ENCODE results near the gene CWC25.
"Not testable (repeated sequence)": the region's sequence is repeated elsewhere in the genome, so short reads cannot be mapped to it uniquely, and the experiment has no call there.

The CWC25 gene

GRCh38 chr17:38799501-38800236 lies 25.5 kb downstream of the CWC25 start, which contains the start of gene PIP4K2B:
Gene PIP4K2B (minus strand): TSS chr17:38799556. CDS start chr17:38799424, 132 bp downstream.
- peaks cover 13% of the 10 kb centered on the region for H3K36me3 Mint-ChIP-seq
- no peaks in the 10 kb centered on the region for H3K9me3 Mint-ChIP-seq
- H3K4me1 Mint-ChIP-seq, result peaks cover 44% of the 10 kb centered on the region
- H3K4me3 Mint-ChIP-seq, result peak within 1 kb of the TSS; percentile 93
- peak within 1 kb of the TSS; percentile 93 for H3K27ac Mint-ChIP-seq
- no peaks in the 10 kb centered on the region for H3K27me3 Mint-ChIP-seq

- H3K27me3 Mint-ChIP-seq, result no peaks in the 10 kb centered on the region
- peak overlapping the region; percentile 93 for H3K27ac Mint-ChIP-seq
- peaks cover 52% of the 10 kb centered on the region for H3K4me1 Mint-ChIP-seq
- peak overlapping the region; percentile 93 for H3K4me3 Mint-ChIP-seq
- peaks cover 9% of the 10 kb centered on the region for H3K36me3 Mint-ChIP-seq
- H3K9me3 Mint-ChIP-seq, result no peaks in the 10 kb centered on the region
Measured at GRCh38 chr17:38798614-38799500, 26.3 kb downstream of the CWC25 start.

- Mint-ChIP-seq H3K4me3 (peak overlapping the region; percentile 93), H3K4me1 (peaks cover 55% of the 10 kb centered on the region), H3K27me3 (no peaks in the 10 kb centered on the region), H3K27ac (peak overlapping the region; percentile 93), H3K9me3 (no peaks in the 10 kb centered on the region), H3K36me3 (peaks cover 8% of the 10 kb centered on the region)
Measured at GRCh38 chr17:38797828-38798227, 27.3 kb downstream of the CWC25 start.

GRCh38 chr17:38797158-38797490 lies 28.0 kb downstream of the CWC25 start:
- H3K4me1 Mint-ChIP-seq, result peaks cover 60% of the 10 kb centered on the region

GRCh38 chr17:38796451-38797157 lies 28.5 kb downstream of the CWC25 start:
- Mint-ChIP-seq H3K27me3 (no peaks in the 10 kb centered on the region), H3K36me3 (peaks cover 6% of the 10 kb centered on the region), H3K9me3 (no peaks in the 10 kb centered on the region), H3K4me1 (peaks cover 60% of the 10 kb centered on the region), H3K27ac (peak overlapping the region; percentile 16), H3K4me3 (peak overlapping the region; percentile 93)

More at GRCh38 chr17:38797158-38797490, 28.0 kb downstream of the CWC25 start:
- H3K27me3 Mint-ChIP-seq, result no peaks in the 10 kb centered on the region
- no peaks in the 10 kb centered on the region for H3K9me3 Mint-ChIP-seq
- peaks cover 6% of the 10 kb centered on the region for H3K36me3 Mint-ChIP-seq
- peak overlapping the region; percentile 16 for H3K27ac Mint-ChIP-seq
- H3K4me3 Mint-ChIP-seq, result peak overlapping the region; percentile 93

- no peaks in the 10 kb centered on the region for H3K36me3 Mint-ChIP-seq
- peaks cover 60% of the 10 kb centered on the region for H3K4me1 Mint-ChIP-seq
- no peaks in the 10 kb centered on the region for H3K9me3 Mint-ChIP-seq
- H3K27me3 Mint-ChIP-seq, result no peaks in the 10 kb centered on the region
- H3K27ac Mint-ChIP-seq, result no peak overlapping the region
- H3K4me3 Mint-ChIP-seq, result no peak overlapping the region
Measured at GRCh38 chr17:38794221-38794620, 30.9 kb downstream of the CWC25 start.

- Mint-ChIP-seq H3K36me3 (no peaks in the 10 kb centered on the region), H3K4me1 (peaks cover 40% of the 10 kb centered on the region), H3K27ac (no peak overlapping the region), H3K9me3 (no peaks in the 10 kb centered on the region), H3K27me3 (no peaks in the 10 kb centered on the region), H3K4me3 (no peak overlapping the region)
Measured at GRCh38 chr17:38791162-38791561, 34.0 kb downstream of the CWC25 start.

- H3K36me3 Mint-ChIP-seq, H3K9me3 Mint-ChIP-seq, H3K27me3 Mint-ChIP-seq, H3K4me3 Mint-ChIP-seq: not testable (repeated sequence)
- peak overlapping the region; percentile 41 for H3K27ac Mint-ChIP-seq
- H3K4me1 Mint-ChIP-seq, result peaks cover 31% of the 10 kb centered on the region
Measured at GRCh38 chr17:38790148-38790707, 34.9 kb downstream of the CWC25 start.

- Mint-ChIP-seq H3K36me3 (peaks cover 2% of the 10 kb centered on the region), H3K9me3 (no peaks in the 10 kb centered on the region), H3K4me3 (no peak overlapping the region), H3K27ac (no peak overlapping the region), H3K27me3 (no peaks in the 10 kb centered on the region), H3K4me1 (peaks cover 23% of the 10 kb centered on the region)
Measured at GRCh38 chr17:38789185-38789584, 35.9 kb downstream of the CWC25 start.

GRCh38 chr17:38787999-38788398 lies 37.1 kb downstream of the CWC25 start:
- H3K4me3 Mint-ChIP-seq, H3K27me3 Mint-ChIP-seq, H3K36me3 Mint-ChIP-seq, H3K27ac Mint-ChIP-seq, H3K9me3 Mint-ChIP-seq: not testable (repeated sequence)
- H3K4me1 Mint-ChIP-seq, result peaks cover 17% of the 10 kb centered on the region

GRCh38 chr17:38786372-38786771 lies 38.7 kb downstream of the CWC25 start:
- H3K27me3 Mint-ChIP-seq, result no peaks in the 10 kb centered on the region
- H3K36me3 Mint-ChIP-seq, result peaks cover 4% of the 10 kb centered on the region

GRCh38 chr17:38783227-38783626 lies 41.9 kb downstream of the CWC25 start:
- H3K27ac Mint-ChIP-seq, result no peak overlapping the region
- H3K27me3 Mint-ChIP-seq, result no peaks in the 10 kb centered on the region
- H3K4me3 Mint-ChIP-seq, result no peak overlapping the region
- no peaks in the 10 kb centered on the region for H3K9me3 Mint-ChIP-seq
- peaks cover 6% of the 10 kb centered on the region for H3K36me3 Mint-ChIP-seq
- H3K4me1 Mint-ChIP-seq, result peaks cover 3% of the 10 kb centered on the region

More at GRCh38 chr17:38786372-38786771, 38.7 kb downstream of the CWC25 start:
- Mint-ChIP-seq H3K4me3 (no peak overlapping the region), H3K27ac (no peak overlapping the region), H3K9me3 (no peaks in the 10 kb centered on the region), H3K4me1 (peaks cover 12% of the 10 kb centered on the region)

GRCh38 chr17:38779965-38780752 lies 45.0 kb downstream of the CWC25 start:
- Mint-ChIP-seq H3K9me3 (no peaks in the 10 kb centered on the region), H3K4me3 (no peak overlapping the region), H3K27me3 (no peaks in the 10 kb centered on the region), H3K4me1 (no peaks in the 10 kb centered on the region), H3K36me3 (peaks cover 6% of the 10 kb centered on the region), H3K27ac (no peak overlapping the region)

- H3K36me3 Mint-ChIP-seq, result peaks cover 4% of the 10 kb centered on the region
- no peaks in the 10 kb centered on the region for H3K4me1 Mint-ChIP-seq
- no peaks in the 10 kb centered on the region for H3K9me3 Mint-ChIP-seq
- no peaks in the 10 kb centered on the region for H3K27me3 Mint-ChIP-seq
- no peak overlapping the region for H3K4me3 Mint-ChIP-seq
- H3K27ac Mint-ChIP-seq, result no peak overlapping the region
Measured at GRCh38 chr17:38777641-38778250, 47.4 kb downstream of the CWC25 start.
